Testis (tissue), 3 donors: ENCODE results near the gene MTR. TPM values are rescaled to one million over a fixed set of nuclear protein-coding genes. Genes with fewer than 3 reads are reported as not detected.

ENCODE experiments used
- DNase-seq: peaks from one replicate; pipeline ENCODE4 v3.0.0-alpha.2; 2019
- H3K27ac ChIP-seq, 2 donors: fragments of 200-600 bp; sonication (generic); one replicate each; pipeline ENCODE4 v1.5.1; 2019
- H3K27me3 ChIP-seq: fragments of 200-600 bp; sonication (generic); one replicate; pipeline ENCODE4 v1.5.1; 2019
- H3K36me3 ChIP-seq: fragments of 200-600 bp; sonication (generic); one replicate; pipeline ENCODE4 v1.5.1; 2017; ENCODE audit warnings: low read depth; ENCODE audit errors: missing control alignments
- H3K4me1 ChIP-seq: fragments of 200-600 bp; sonication (generic); one replicate; pipeline ENCODE4 v1.5.1; 2019
- H3K4me3 ChIP-seq, 2 donors: fragments of 200-600 bp; sonication (generic); one replicate each; pipeline ENCODE4 v1.5.1; 2017 to 2019
- H3K9me3 ChIP-seq: fragments of 200-600 bp; sonication (generic); one replicate; pipeline ENCODE4 v1.5.1; 2017
- CTCF ChIP-seq, 3 experiments: fragments of 450-650 bp in 2 of 3; fragments of 200-600 bp in 1 of 3; sonication (generic) in 1 of 3; IDR thresholded peaks; one replicate each; pipeline ENCODE4 v1.5.1; 2016 to 2019; ENCODE audit warnings: antibody characterized with exemption in 3 of 3, mild to moderate bottlenecking in 2 of 3, moderate library complexity in 1 of 3
- POLR2A ChIP-seq: fragments of 450-650 bp; IDR thresholded peaks from one replicate; pipeline ENCODE4 v1.6.1; 2017; ENCODE audit warnings: antibody characterized with exemption, mild to moderate bottlenecking, moderate library complexity
- WGBS, 2 donors: methylation state at CpG; one replicate each; pipeline ENCODE4 v1.1.5; 2018; 5-methylcytosine and 5-hydroxymethylcytosine counted together
- intact Hi-C: fragments of 100-400 bp; cut with DNase I; formaldehyde crosslinking; loops from one replicate; pipeline ENCODE4 v1.15.1; 2023; ENCODE audit warnings: low total_unique reads
- polyA plus RNA-seq: library from polyadenylated mRNA; stranded (reverse); fragments of 350-450 nt; fragmentation: Illumina TruSeq; extraction: RNeasy Lipid Tissue Mini Kit (QIAGEN cat#74804); gene quantifications from one replicate; pipeline ENCODE4 v1.2.3, GENCODE V29; 2014; ENCODE audit warnings: low read depth, low replicate concordance; ENCODE audit not compliant: insufficient read depth
- total RNA-seq, 2 donors: library from RNA; depleted of rRNA; stranded (reverse); fragments of >200 nt; gene quantifications; one replicate each; pipeline ENCODE4 v1.2.3, GENCODE V29; 2016

Gene MTR
- total and polyA plus RNA-seq, 3 donors from 2014 or later, result 23.4 to 65.4 (median 54.0) TPM

GRCh38 chr1:236819856-236820255, 24.8 kb downstream of the MTR start:
- H3K4me3 ChIP-seq, result no peak overlapping the region
- H3K4me1 ChIP-seq, result no peaks in the 10 kb centered on the region
- intact Hi-C loops, result no loop called here
- no peaks in the 10 kb centered on the region for H3K36me3 ChIP-seq
- no peaks in the 10 kb centered on the region for H3K9me3 ChIP-seq
- H3K27ac ChIP-seq, result no peak overlapping the region
- 98% methylated on average over 8 to 9 of the region's 9 CpGs for WGBS, 2 donors
- no peaks in the 10 kb centered on the region for H3K27me3 ChIP-seq
- TF ChIP-seq POLR2A, result no peak
- no peak for TF ChIP-seq CTCF (IDR thresholded peaks at IDR 0.05)
- no peak for DNase-seq

GRCh38 chr1:236821091-236821627, 26.1 kb downstream of the MTR start:
- H3K4me1 ChIP-seq, result no peaks in the 10 kb centered on the region
- intact Hi-C loops, result no loop called here
- 73 to 77% methylated on average over 6 of the region's 6 CpGs for WGBS, 2 donors
- no peak overlapping the region for H3K27ac ChIP-seq
- no peaks in the 10 kb centered on the region for H3K9me3 ChIP-seq
- H3K4me3 ChIP-seq, result no peak overlapping the region
- TF ChIP-seq POLR2A (no peak), CTCF (IDR thresholded peaks at IDR 0.05) (no peak)
- no peak for DNase-seq
- no peaks in the 10 kb centered on the region for H3K27me3 ChIP-seq
- no peaks in the 10 kb centered on the region for H3K36me3 ChIP-seq

GRCh38 chr1:236823559-236823958, 28.5 kb downstream of the MTR start:
- H3K4me3 ChIP-seq, result no peak overlapping the region
- no peaks in the 10 kb centered on the region for H3K4me1 ChIP-seq
- TF ChIP-seq POLR2A, result no peak
- TF ChIP-seq CTCF (IDR thresholded peaks at IDR 0.05), result no peak
- intact Hi-C loops, result no loop called here
- WGBS, 2 donors, result 94 to 100% methylated on average over 2 of the region's 2 CpGs
- DNase-seq, result no peak
- H3K27ac ChIP-seq, result no peak overlapping the region
- H3K9me3 ChIP-seq, result no peaks in the 10 kb centered on the region
- H3K36me3 ChIP-seq, result no peaks in the 10 kb centered on the region
- H3K27me3 ChIP-seq, result no peaks in the 10 kb centered on the region

GRCh38 chr1:236829085-236829484, 34.0 kb downstream of the MTR start:
- H3K27me3 ChIP-seq, result no peaks in the 10 kb centered on the region
- no peak overlapping the region for H3K27ac ChIP-seq
- no peaks in the 10 kb centered on the region for H3K9me3 ChIP-seq
- intact Hi-C loops, result no loop called here
- H3K36me3 ChIP-seq, result no peaks in the 10 kb centered on the region
- TF ChIP-seq POLR2A (no peak), CTCF (IDR thresholded peaks at IDR 0.05) (no peak)
- whole genome bisulfite sequencing, 2 donors, result 90 to 92% methylated on average over 3 of the region's 3 CpGs
- no peaks in the 10 kb centered on the region for H3K4me1 ChIP-seq
- no peak overlapping the region for H3K4me3 ChIP-seq
- DNase-seq, result no peak

- intact Hi-C loops, result no loop called here
- Histone ChIP-seq H3K36me3 (no peaks in the 10 kb centered on the region), H3K4me3 (no peak overlapping the region), H3K27ac (peak overlapping the region in 1 of 2 donors; percentile 33), H3K9me3 (no peaks in the 10 kb centered on the region), H3K4me1 (no peaks in the 10 kb centered on the region), H3K27me3 (no peaks in the 10 kb centered on the region)
- no peak for DNase-seq
- no peak for TF ChIP-seq POLR2A
- TF ChIP-seq CTCF (IDR thresholded peaks at IDR 0.05), result no peak
- 37 to 56% methylated on average over 3 of the region's 3 CpGs for WGBS, 2 donors
Observed at GRCh38 chr1:236830116-236830515, 35.0 kb downstream of the MTR start.
